ENCODE data around the gene SEMA3G.

SEMA3G gene

DNA sequence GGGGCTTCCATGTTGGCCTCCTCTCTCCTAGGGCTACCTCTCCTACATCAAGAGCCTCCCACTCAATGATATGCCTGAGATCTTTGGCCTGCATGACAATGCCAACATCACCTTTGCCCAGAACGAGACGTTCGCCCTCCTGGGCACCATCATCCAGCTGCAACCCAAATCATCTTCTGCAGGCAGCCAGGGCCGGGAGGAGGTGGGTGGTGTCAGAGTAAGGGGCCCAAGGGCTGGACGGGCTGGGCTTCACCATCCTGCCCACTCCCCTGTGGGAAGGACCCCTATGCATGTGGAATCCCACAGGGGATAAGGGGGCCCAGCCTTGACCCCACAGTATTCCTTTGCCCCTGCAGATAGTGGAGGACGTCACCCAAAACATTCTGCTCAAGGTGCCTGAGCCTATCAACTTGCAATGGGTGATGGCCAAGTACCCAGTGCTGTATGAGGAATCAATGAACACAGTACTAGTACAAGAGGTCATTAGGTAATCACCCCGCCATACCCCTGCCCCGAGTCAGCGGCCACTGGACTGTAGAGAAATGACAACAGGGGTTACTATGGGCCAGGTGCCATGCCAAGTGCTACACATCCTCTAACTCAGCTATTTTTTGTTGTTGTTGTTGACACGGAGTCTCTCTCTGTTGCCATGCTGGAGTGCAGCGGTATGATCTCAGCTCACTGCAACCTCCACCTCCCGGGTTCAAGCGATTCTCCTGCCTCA, 47.1 kb downstream of the SEMA3G start:
- no peak for TF ChIP-seq TAF1 (IDR thresholded peaks at IDR 0.05; ENCODE audit: borderline replicate concordance, insufficient read depth, low read length)
- no peak for TF ChIP-seq FOXP2 (optimal IDR thresholded peaks at IDR 0.05; ENCODE audit: borderline replicate concordance, extremely low read depth, extremely low read length, insufficient read depth)
- TF ChIP-seq SIN3A (IDR thresholded peaks at IDR 0.05; ENCODE audit: borderline replicate concordance, insufficient read depth, low read length), result no peak
- TF ChIP-seq, protein P1, sequence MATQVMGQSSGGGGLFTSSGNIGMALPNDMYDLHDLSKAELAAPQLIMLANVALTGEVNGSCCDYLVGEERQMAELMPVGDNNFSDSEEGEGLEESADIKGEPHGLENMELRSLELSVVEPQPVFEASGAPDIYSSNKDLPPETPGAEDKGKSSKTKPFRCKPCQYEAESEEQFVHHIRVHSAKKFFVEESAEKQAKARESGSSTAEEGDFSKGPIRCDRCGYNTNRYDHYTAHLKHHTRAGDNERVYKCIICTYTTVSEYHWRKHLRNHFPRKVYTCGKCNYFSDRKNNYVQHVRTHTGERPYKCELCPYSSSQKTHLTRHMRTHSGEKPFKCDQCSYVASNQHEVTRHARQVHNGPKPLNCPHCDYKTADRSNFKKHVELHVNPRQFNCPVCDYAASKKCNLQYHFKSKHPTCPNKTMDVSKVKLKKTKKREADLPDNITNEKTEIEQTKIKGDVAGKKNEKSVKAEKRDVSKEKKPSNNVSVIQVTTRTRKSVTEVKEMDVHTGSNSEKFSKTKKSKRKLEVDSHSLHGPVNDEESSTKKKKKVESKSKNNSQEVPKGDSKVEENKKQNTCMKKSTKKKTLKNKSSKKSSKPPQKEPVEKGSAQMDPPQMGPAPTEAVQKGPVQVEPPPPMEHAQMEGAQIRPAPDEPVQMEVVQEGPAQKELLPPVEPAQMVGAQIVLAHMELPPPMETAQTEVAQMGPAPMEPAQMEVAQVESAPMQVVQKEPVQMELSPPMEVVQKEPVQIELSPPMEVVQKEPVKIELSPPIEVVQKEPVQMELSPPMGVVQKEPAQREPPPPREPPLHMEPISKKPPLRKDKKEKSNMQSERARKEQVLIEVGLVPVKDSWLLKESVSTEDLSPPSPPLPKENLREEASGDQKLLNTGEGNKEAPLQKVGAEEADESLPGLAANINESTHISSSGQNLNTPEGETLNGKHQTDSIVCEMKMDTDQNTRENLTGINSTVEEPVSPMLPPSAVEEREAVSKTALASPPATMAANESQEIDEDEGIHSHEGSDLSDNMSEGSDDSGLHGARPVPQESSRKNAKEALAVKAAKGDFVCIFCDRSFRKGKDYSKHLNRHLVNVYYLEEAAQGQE (IDR thresholded peaks at IDR 0.05; ENCODE audit: insufficient read depth in 1 of 2, low read depth in 2 of 2, low read length in 2 of 2), result no peak
- no peak for TF ChIP-seq POLR2AphosphoS5 (IDR thresholded peaks at IDR 0.05; ENCODE audit: low read depth, low read length)

DNA sequence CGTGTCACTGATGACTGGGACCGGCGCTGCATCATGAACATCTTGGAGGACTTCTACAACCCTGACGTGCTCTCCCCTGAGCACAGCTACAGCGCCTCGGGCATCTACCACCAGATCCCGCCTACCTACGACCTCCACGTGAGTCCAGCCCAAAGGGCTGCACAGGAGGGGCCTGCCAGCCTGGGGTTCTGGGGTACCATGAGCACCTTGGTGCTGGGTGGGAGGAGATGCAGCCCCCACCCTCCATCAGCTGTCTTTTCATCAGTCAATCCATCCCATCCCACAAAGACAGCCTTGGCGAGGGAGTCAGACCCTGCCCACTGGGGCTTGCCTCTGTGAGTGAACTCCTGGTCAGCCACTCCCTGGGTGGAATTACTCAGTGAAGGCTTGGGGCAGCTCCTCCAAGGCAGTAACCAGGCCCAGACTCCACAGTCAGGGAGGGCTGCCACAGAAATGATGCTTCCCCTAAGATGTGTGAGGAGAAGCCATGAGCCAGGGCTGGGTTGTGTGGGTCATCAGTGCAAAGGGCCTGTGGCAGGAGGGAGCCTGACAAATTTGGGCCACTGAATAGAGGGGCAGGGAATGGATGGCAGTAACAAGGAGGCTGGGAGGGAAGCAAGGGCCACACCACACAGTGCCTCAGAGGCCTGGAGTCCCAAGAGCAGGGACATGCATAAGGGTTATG, 47.9 kb downstream of the SEMA3G start:
- TF ChIP-seq TAF1 (IDR thresholded peaks at IDR 0.05; ENCODE audit: borderline replicate concordance, insufficient read depth, low read length), result no peak
- TF ChIP-seq POLR2AphosphoS5 (IDR thresholded peaks at IDR 0.05; ENCODE audit: low read depth, low read length), result no peak
- no peak for TF ChIP-seq FOXP2 (optimal IDR thresholded peaks at IDR 0.05; ENCODE audit: borderline replicate concordance, extremely low read depth, extremely low read length, insufficient read depth)
- no peak for TF ChIP-seq SIN3A (IDR thresholded peaks at IDR 0.05; ENCODE audit: borderline replicate concordance, insufficient read depth, low read length)
- TF ChIP-seq, protein P1 (IDR thresholded peaks at IDR 0.05; ENCODE audit: insufficient read depth in 1 of 2, low read depth in 2 of 2, low read length in 2 of 2), result no peak

DNA sequence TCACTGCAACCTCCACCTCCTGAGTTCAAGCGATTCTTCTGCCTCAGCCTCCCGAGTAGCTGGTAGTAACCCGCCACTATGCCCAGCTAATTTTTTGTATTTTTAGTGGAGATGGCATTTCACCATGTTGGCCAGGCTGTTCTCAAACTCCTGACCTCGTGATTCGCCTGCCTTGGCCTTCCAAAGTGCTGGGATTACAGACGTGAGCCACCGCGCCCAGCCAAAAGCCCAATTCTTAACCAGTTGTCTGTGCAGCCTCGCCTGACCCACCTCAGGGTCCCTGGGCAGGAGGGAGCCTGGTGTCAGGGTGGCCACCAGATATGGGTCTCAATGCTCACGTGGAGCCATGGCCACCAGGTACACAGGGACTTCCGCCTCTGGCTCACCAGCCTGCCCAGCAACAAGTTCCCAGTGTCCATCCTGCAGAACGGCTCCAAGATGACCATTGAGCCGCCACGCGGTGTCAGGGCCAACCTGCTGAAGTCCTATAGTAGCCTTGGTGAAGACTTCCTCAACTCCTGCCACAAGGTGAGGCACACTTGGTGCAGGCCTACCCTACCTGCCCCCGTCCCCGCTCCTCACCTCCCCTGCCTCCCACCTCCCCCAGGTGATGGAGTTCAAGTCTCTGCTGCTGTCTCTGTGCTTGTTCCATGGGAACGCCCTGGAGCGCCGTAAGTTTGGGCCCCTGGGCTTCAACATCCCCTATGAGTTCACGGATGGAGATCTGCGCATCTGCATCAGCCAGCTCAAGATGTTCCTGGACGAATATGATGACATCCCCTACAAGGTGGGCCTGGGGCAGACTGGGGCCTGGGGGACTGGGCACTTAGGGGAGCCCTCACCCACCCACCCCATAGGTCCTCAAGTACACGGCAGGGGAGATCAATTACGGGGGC, 48.6 kb downstream of the SEMA3G start:
- TF ChIP-seq FOXP2 (optimal IDR thresholded peaks at IDR 0.05; ENCODE audit: borderline replicate concordance, extremely low read depth, extremely low read length, insufficient read depth), result no peak
- no peak for TF ChIP-seq SIN3A (IDR thresholded peaks at IDR 0.05; ENCODE audit: borderline replicate concordance, insufficient read depth, low read length)
- TF ChIP-seq, protein P1 (IDR thresholded peaks at IDR 0.05; ENCODE audit: insufficient read depth in 1 of 2, low read depth in 2 of 2, low read length in 2 of 2), result no peak
- TF ChIP-seq POLR2AphosphoS5 (IDR thresholded peaks at IDR 0.05; ENCODE audit: low read depth, low read length), result no peak
- TF ChIP-seq TAF1 (IDR thresholded peaks at IDR 0.05; ENCODE audit: borderline replicate concordance, insufficient read depth, low read length), result no peak

DNA sequence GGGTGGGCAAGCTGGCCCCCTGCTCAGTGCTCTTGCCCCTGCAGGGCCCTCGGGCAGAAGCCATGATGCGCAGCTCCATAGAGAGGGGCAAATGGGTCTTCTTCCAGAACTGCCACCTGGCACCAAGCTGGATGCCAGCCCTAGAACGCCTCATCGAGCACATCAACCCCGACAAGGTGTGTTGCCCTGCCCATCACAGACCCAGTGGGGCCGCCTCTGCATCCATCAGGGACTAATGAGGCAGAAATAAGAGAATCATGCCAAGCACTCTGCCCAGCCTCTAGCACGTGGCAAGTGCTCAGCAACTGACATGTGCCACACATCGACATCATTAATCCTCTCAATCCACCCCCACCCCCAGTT, 49.4 kb downstream of the SEMA3G start:
- TF ChIP-seq FOXP2 (optimal IDR thresholded peaks at IDR 0.05; ENCODE audit: borderline replicate concordance, extremely low read depth, extremely low read length, insufficient read depth), result no peak
- TF ChIP-seq POLR2AphosphoS5 (IDR thresholded peaks at IDR 0.05; ENCODE audit: low read depth, low read length), result no peak
- TF ChIP-seq SIN3A (IDR thresholded peaks at IDR 0.05; ENCODE audit: borderline replicate concordance, insufficient read depth, low read length), result no peak
- TF ChIP-seq, protein P1 (IDR thresholded peaks at IDR 0.05; ENCODE audit: insufficient read depth in 1 of 2, low read depth in 2 of 2, low read length in 2 of 2), result no peak
